Lung (tissue), 12 donors: Measurements from ENCODE around the gene IQCH. TPM values are rescaled to one million over a fixed set of nuclear protein-coding genes. Genes with fewer than 3 reads are reported as not detected.

Experiments used
- ATAC-seq: fragments of 200-7000 bp; cut with Tn5 transposase; one replicate; pipeline ENCODE4 v1.9.1; 2020; ENCODE audit warnings: moderate number of reproducible peaks; ENCODE audit not compliant: insufficient read depth, low FRiP score
- DNase-seq, 3 donors: peaks; one replicate each; pipeline ENCODE4 v3.0.0-alpha.2; 2013 to 2017
- H3K27ac ChIP-seq, 2 donors: one replicate each; pipeline ENCODE4 v1.5.1; 2013; ENCODE audit warnings: mild to moderate bottlenecking in 2 of 2, moderate library complexity in 2 of 2, control low read depth in 1 of 2, inconsistent platforms in 1 of 2, low read depth in 1 of 2, low read length in 1 of 2
- H3K27me3 ChIP-seq, 3 donors: one replicate each; pipeline ENCODE4 v1.5.1; 2013; ENCODE audit warnings: low read length in 2 of 3; ENCODE audit not compliant: control insufficient read depth in 3 of 3, insufficient read depth in 3 of 3
- H3K36me3 ChIP-seq, 4 donors: one replicate each; pipeline ENCODE4 v1.5.1; 2013; ENCODE audit warnings: low read length in 4 of 4, mild to moderate bottlenecking in 1 of 4, moderate library complexity in 1 of 4; ENCODE audit not compliant: control insufficient read depth in 4 of 4, insufficient read depth in 4 of 4
- H3K4me1 ChIP-seq, 5 donors: one replicate each; pipeline ENCODE4 v1.5.1; 2013; ENCODE audit warnings: low read length in 5 of 5, mild to moderate bottlenecking in 2 of 5, moderate library complexity in 1 of 5; ENCODE audit not compliant: control insufficient read depth in 5 of 5, insufficient read depth in 5 of 5
- H3K4me3 ChIP-seq: one replicate; pipeline ENCODE4 v1.5.1; 2013; ENCODE audit warnings: mild to moderate bottlenecking, control low read depth, moderate library complexity
- H3K9ac ChIP-seq, 2 donors: one replicate each; pipeline ENCODE4 v1.5.1; 2013; ENCODE audit warnings: low read length in 2 of 2, control low read depth in 1 of 2; ENCODE audit not compliant: insufficient read depth in 1 of 2
- H3K9me3 ChIP-seq, 4 donors: one replicate each; pipeline ENCODE4 v1.5.1; 2013; ENCODE audit warnings: low read length in 3 of 4, mild to moderate bottlenecking in 1 of 4, moderate library complexity in 1 of 4; ENCODE audit not compliant: control insufficient read depth in 4 of 4, insufficient read depth in 3 of 4
- WGBS, 2 donors: extraction: QIAGEN DNeasy Blood & Tissue Kit; methylation state at CpG; one replicate each; pipeline ENCODE4 v1.1.7; 2013; 5-methylcytosine and 5-hydroxymethylcytosine counted together
- polyA plus RNA-seq, 2 donors: library from polyadenylated mRNA; stranded (reverse); fragments of 200-250 nt; gene quantifications; one replicate each; pipeline ENCODE4 v1.2.1, GENCODE V29; 2013
- total RNA-seq, 2 donors: library from RNA; depleted of rRNA in 1 of 2; stranded (reverse); fragments of >200 nt in 1 of 2; gene quantifications; one replicate each; pipeline ENCODE4 v1.2.1, GENCODE V29; 2014 to 2021
- TF ChIP-seq, protein P1 (sequence below): IDR thresholded peaks from 2 replicates; pipeline ENCODE4 v1.5.1; 2012; ENCODE audit warnings: mild to moderate bottlenecking; ENCODE audit errors: control extremely low read depth, extremely low read depth
- donor health status: control.
- donor health status: control.
- donor health status: Bipolar disorder and iron deficiency.
- donor health status: healthy.
- donor health status: DM: yes; HTN: yes; CAD: no.

IQCH gene
- total and polyA plus RNA-seq, 4 donors = 1.1 to 10.5 (median 4.5) TPM

DNA sequence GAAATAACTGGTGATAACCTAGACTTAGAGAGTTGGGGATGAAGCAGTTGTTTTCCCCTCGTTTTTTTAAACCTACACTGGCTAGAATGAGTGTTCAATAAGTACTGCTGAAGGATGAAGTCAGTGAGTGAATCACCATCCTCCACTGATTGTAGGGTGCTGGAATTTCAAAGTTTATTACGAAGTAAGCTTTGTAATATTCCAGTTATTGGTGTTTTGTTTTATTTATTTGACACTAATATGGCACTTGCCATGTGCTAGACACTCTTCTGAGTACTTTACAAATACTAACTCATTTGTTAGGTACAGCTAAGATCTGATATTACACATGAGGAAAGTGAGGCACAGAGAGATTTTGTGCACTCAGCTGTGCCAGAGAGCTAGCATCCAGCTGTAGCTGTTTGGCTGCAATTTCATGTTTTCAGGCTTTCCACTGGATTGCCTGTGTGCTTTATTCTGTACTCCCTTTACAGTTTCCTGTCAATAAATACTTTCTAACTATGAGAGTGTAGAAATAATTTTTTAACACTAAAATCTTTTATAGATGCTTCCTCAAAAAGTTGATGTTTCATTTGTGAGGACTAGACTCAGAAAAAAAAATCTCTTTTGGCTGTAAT is 293.8 kb downstream of the IQCH start:
- TF ChIP-seq, protein P1, sequence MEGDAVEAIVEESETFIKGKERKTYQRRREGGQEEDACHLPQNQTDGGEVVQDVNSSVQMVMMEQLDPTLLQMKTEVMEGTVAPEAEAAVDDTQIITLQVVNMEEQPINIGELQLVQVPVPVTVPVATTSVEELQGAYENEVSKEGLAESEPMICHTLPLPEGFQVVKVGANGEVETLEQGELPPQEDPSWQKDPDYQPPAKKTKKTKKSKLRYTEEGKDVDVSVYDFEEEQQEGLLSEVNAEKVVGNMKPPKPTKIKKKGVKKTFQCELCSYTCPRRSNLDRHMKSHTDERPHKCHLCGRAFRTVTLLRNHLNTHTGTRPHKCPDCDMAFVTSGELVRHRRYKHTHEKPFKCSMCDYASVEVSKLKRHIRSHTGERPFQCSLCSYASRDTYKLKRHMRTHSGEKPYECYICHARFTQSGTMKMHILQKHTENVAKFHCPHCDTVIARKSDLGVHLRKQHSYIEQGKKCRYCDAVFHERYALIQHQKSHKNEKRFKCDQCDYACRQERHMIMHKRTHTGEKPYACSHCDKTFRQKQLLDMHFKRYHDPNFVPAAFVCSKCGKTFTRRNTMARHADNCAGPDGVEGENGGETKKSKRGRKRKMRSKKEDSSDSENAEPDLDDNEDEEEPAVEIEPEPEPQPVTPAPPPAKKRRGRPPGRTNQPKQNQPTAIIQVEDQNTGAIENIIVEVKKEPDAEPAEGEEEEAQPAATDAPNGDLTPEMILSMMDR = no peak
- H3K9me3 ChIP-seq = no peaks in the 10 kb centered on the region
- no peaks in the 10 kb centered on the region for H3K27me3 ChIP-seq
- DNase-seq (peak in 1 of 3 donors; percentile 20), ATAC-seq (no peak)
- peaks cover 0 to 9% (median 4%) of the 10 kb centered on the region in 5 donors for H3K4me1 ChIP-seq
- H3K36me3 ChIP-seq = peaks cover 0 to 12% (median 4%) of the 10 kb centered on the region in 4 donors
- 78 to 96% methylated on average over 2 of the region's 2 CpGs for WGBS, 2 donors
- no peak overlapping the region for H3K4me3 ChIP-seq
- H3K27ac ChIP-seq = no peak overlapping the region
- no peak overlapping the region for H3K9ac ChIP-seq

DNA sequence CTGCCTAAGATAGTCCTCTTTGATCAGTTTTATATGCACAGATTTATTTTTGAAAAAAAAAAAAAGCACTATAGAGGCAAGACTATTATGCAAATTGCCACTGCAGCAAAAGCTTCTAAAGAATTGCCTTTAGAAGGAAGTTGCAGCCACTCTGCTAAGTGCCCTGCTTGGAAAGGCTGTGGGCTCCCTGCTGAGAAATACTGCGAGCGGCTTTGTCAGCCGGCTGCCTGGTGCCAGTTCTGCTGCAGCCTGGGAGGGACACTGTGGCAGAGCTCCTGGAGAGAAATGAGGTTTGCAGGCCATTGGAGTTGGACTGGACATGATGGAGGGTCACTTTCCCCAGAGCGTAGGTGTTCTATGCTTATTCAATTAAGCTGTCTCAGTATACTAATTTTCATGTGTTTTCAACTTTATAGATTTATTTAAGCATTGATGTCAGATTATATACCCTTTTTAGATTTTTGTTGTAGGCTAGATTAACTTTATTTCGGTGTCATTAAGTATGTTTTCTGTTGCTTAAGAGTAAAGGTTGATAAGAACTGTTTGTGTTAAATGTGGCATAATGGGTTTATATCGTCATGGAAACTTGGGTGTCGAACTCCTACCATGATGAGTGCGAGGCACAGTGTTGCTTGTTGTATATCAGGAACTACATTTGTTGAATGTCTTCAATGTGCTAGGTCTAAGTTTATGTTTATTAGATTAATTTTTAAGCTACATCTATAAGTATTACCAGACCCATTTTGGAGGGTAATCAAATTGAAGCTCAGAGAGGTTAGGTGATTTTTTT is 294.5 kb downstream of the IQCH start:
- Histone ChIP-seq H3K27ac (no peak overlapping the region), H3K4me3 (no peak overlapping the region), H3K9me3 (no peaks in the 10 kb centered on the region), H3K36me3 (peaks cover 0 to 12% (median 4%) of the 10 kb centered on the region in 4 donors), H3K9ac (no peak overlapping the region), H3K27me3 (no peaks in the 10 kb centered on the region), H3K4me1 (peaks cover 0 to 2% (median 2%) of the 10 kb centered on the region in 5 donors)
- ATAC-seq (no peak), DNase-seq (peak in 1 of 3 donors; percentile 9)
- WGBS, 2 donors = 65 to 81% methylated on average over 8 of the region's 8 CpGs
- TF ChIP-seq, protein P1 = no peak

DNA sequence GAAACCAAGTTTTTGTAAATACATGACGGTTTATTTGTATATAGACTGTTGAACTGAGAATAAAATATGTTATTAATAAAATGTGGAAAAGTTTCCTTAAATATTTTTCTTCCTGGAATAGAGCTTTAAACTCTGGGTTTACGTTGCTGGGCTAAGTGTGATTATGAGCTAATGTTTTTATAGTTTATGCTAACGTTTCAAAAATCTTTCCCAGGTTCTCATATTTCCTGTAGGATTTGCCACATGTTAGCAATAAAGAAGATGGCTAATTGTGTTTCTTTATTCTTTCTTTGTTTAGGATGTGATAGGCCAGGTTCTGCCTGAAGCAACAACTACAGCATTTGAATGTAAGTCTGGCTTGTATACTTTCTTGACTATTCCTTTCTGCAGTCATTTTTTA is 295.1 kb downstream of the IQCH start:
- TF ChIP-seq, protein P1 = no peak
- Histone ChIP-seq H3K4me3 (no peak overlapping the region), H3K9me3 (no peaks in the 10 kb centered on the region), H3K27ac (no peak overlapping the region), H3K36me3 (peaks cover 0 to 12% (median 4%) of the 10 kb centered on the region in 4 donors), H3K9ac (no peak overlapping the region), H3K4me1 (peaks cover 0 to 2% (median 0%) of the 10 kb centered on the region in 5 donors), H3K27me3 (no peaks in the 10 kb centered on the region)
- WGBS, 2 donors = 63 to 75% methylated on average over 3 of the region's 3 CpGs
- DNase-seq (no peak), ATAC-seq (no peak)
